MG63 (cell line): Measurements from ENCODE around the gene PTCSC3. TPM values are rescaled to one million over a fixed set of nuclear protein-coding genes. Genes with fewer than 3 reads are reported as not detected.

Experiments
- DNase-seq: peaks from one replicate; pipeline ENCODE4 v3.0.0-alpha.2; 2020
- H3K27me3 ChIP-seq: fragments of 250-450 bp; sonication (Bioruptor Pico); 2 replicates; pipeline ENCODE4 v1.5.1; 2020; ENCODE audit warnings: mild to moderate bottlenecking, moderate library complexity
- H3K36me3 ChIP-seq: fragments of 250-450 bp; sonication (Bioruptor Pico); 2 replicates; pipeline ENCODE4 v1.5.1; 2020; ENCODE audit warnings: mild to moderate bottlenecking, moderate library complexity
- H3K4me3 ChIP-seq: fragments of 250-450 bp; sonication (Bioruptor Pico); 2 replicates; pipeline ENCODE4 v1.5.1; 2020; ENCODE audit warnings: mild to moderate bottlenecking, moderate library complexity
- H3K9me3 ChIP-seq: fragments of 250-450 bp; sonication (Bioruptor Pico); 2 replicates; pipeline ENCODE4 v1.5.1; 2020; ENCODE audit warnings: mild to moderate bottlenecking, moderate library complexity
- total RNA-seq: library from RNA; depleted of rRNA; stranded (reverse); fragments of >200 nt; shearing (Covaris generic); gene quantifications from 2 replicates; pipeline ENCODE4 v1.2.3, GENCODE V29; 2014; ENCODE audit warnings: low replicate concordance; rRNA removed

Gene PTCSC3
- total RNA-seq = not detected in 2 replicates

- Histone ChIP-seq H3K27me3 (no peaks in the 10 kb centered on the region), H3K4me3 (no peak within 1 kb of the TSS), H3K36me3 (no peaks in the 10 kb centered on the region), H3K9me3 (no peaks in the 10 kb centered on the region)
- no peak for DNase-seq
Measured at GRCh38 chr14:36176524-36176923, at the start of gene PTCSC3. PTCSC3 (minus strand) TSS chr14:36176722.

GRCh38 chr14:36226164-36226563 lies 49.6 kb upstream of the PTCSC3 start:
- Histone ChIP-seq H3K36me3 (no peaks in the 10 kb centered on the region), H3K4me3 (no peak overlapping the region), H3K27me3 (no peaks in the 10 kb centered on the region), H3K9me3 (no peaks in the 10 kb centered on the region)
- no peak for DNase-seq

GRCh38 chr14:36224176-36224575 lies 47.7 kb upstream of the PTCSC3 start:
- DNase-seq = no peak
- Histone ChIP-seq H3K36me3 (no peaks in the 10 kb centered on the region), H3K9me3 (no peaks in the 10 kb centered on the region), H3K27me3 (no peaks in the 10 kb centered on the region), H3K4me3 (no peak overlapping the region)

GRCh38 chr14:36223558-36223957 lies 47.0 kb upstream of the PTCSC3 start:
- H3K27me3 ChIP-seq = no peaks in the 10 kb centered on the region
- no peak for DNase-seq
- no peak overlapping the region for H3K4me3 ChIP-seq
- no peaks in the 10 kb centered on the region for H3K9me3 ChIP-seq
- H3K36me3 ChIP-seq = no peaks in the 10 kb centered on the region

- H3K4me3 ChIP-seq = no peak overlapping the region
- DNase-seq = peak; percentile 35
- no peaks in the 10 kb centered on the region for H3K36me3 ChIP-seq
- no peaks in the 10 kb centered on the region for H3K9me3 ChIP-seq
- no peaks in the 10 kb centered on the region for H3K27me3 ChIP-seq
Measured at GRCh38 chr14:36222952-36223468, 46.5 kb upstream of the PTCSC3 start.

- H3K36me3 ChIP-seq = no peaks in the 10 kb centered on the region
- H3K27me3 ChIP-seq = no peaks in the 10 kb centered on the region
- no peak overlapping the region for H3K4me3 ChIP-seq
- H3K9me3 ChIP-seq = no peaks in the 10 kb centered on the region
- DNase-seq = no peak
Measured at GRCh38 chr14:36222337-36222736, 45.8 kb upstream of the PTCSC3 start.

- no peak for DNase-seq
- H3K27me3 ChIP-seq = no peaks in the 10 kb centered on the region
- no peaks in the 10 kb centered on the region for H3K36me3 ChIP-seq
- no peaks in the 10 kb centered on the region for H3K9me3 ChIP-seq
- no peak overlapping the region for H3K4me3 ChIP-seq
Measured at GRCh38 chr14:36221112-36221511, 44.6 kb upstream of the PTCSC3 start.

GRCh38 chr14:36217732-36218131 lies 41.2 kb upstream of the PTCSC3 start:
- no peaks in the 10 kb centered on the region for H3K9me3 ChIP-seq
- DNase-seq = peak; percentile 30
- H3K4me3 ChIP-seq = no peak overlapping the region
- H3K27me3 ChIP-seq = no peaks in the 10 kb centered on the region
- H3K36me3 ChIP-seq = no peaks in the 10 kb centered on the region

GRCh38 chr14:36217027-36217426 lies 40.5 kb upstream of the PTCSC3 start:
- no peak for DNase-seq
- Histone ChIP-seq H3K9me3 (no peaks in the 10 kb centered on the region), H3K27me3 (no peaks in the 10 kb centered on the region), H3K36me3 (no peaks in the 10 kb centered on the region), H3K4me3 (no peak overlapping the region)

GRCh38 chr14:36215217-36215598 lies 38.7 kb upstream of the PTCSC3 start:
- no peaks in the 10 kb centered on the region for H3K9me3 ChIP-seq
- H3K36me3 ChIP-seq = no peaks in the 10 kb centered on the region
- no peaks in the 10 kb centered on the region for H3K27me3 ChIP-seq
- H3K4me3 ChIP-seq = no peak overlapping the region
- no peak for DNase-seq

- Histone ChIP-seq H3K27me3 (no peaks in the 10 kb centered on the region), H3K9me3 (no peaks in the 10 kb centered on the region), H3K4me3 (no peak overlapping the region), H3K36me3 (no peaks in the 10 kb centered on the region)
- DNase-seq = peak; percentile 3
Measured at GRCh38 chr14:36214476-36215216, 38.1 kb upstream of the PTCSC3 start.

GRCh38 chr14:36212987-36213386 lies 36.5 kb upstream of the PTCSC3 start:
- H3K4me3 ChIP-seq = no peak overlapping the region
- no peaks in the 10 kb centered on the region for H3K9me3 ChIP-seq
- H3K27me3 ChIP-seq = no peaks in the 10 kb centered on the region
- H3K36me3 ChIP-seq = no peaks in the 10 kb centered on the region
- DNase-seq = no peak

GRCh38 chr14:36212577-36212976 lies 36.1 kb upstream of the PTCSC3 start:
- Histone ChIP-seq H3K36me3 (no peaks in the 10 kb centered on the region), H3K9me3 (no peaks in the 10 kb centered on the region), H3K27me3 (no peaks in the 10 kb centered on the region), H3K4me3 (no peak overlapping the region)
- DNase-seq = no peak

GRCh38 chr14:36208690-36209278 lies 32.3 kb upstream of the PTCSC3 start:
- H3K4me3 ChIP-seq = no peak overlapping the region
- no peak for DNase-seq
- H3K9me3 ChIP-seq = no peaks in the 10 kb centered on the region
- no peaks in the 10 kb centered on the region for H3K27me3 ChIP-seq
- H3K36me3 ChIP-seq = no peaks in the 10 kb centered on the region

GRCh38 chr14:36207500-36207899 lies 31.0 kb upstream of the PTCSC3 start:
- H3K36me3 ChIP-seq = no peaks in the 10 kb centered on the region
- H3K27me3 ChIP-seq = no peaks in the 10 kb centered on the region
- no peak for DNase-seq
- no peaks in the 10 kb centered on the region for H3K9me3 ChIP-seq
- H3K4me3 ChIP-seq = no peak overlapping the region

- no peaks in the 10 kb centered on the region for H3K27me3 ChIP-seq
- H3K9me3 ChIP-seq = no peaks in the 10 kb centered on the region
- H3K4me3 ChIP-seq = no peak overlapping the region
- H3K36me3 ChIP-seq = no peaks in the 10 kb centered on the region
- no peak for DNase-seq
Measured at GRCh38 chr14:36204461-36205073, 28.0 kb upstream of the PTCSC3 start.

GRCh38 chr14:36198378-36198777 lies 21.9 kb upstream of the PTCSC3 start:
- H3K36me3 ChIP-seq = no peaks in the 10 kb centered on the region
- H3K27me3 ChIP-seq = no peaks in the 10 kb centered on the region
- DNase-seq = no peak
- H3K9me3 ChIP-seq = no peaks in the 10 kb centered on the region
- no peak overlapping the region for H3K4me3 ChIP-seq

GRCh38 chr14:36194663-36195062 lies 18.1 kb upstream of the PTCSC3 start:
- no peaks in the 10 kb centered on the region for H3K36me3 ChIP-seq
- no peak for DNase-seq
- no peak overlapping the region for H3K4me3 ChIP-seq
- no peaks in the 10 kb centered on the region for H3K9me3 ChIP-seq
- no peaks in the 10 kb centered on the region for H3K27me3 ChIP-seq
